SK-N-MC (cell line): Measurements from ENCODE around the gene FRMD4A.
"Not testable (repeated sequence)": the region's sequence is repeated elsewhere in the genome, so short reads cannot be mapped to it uniquely, and the experiment has no call there.

Experiments
- EZH2 ChIP-seq: fragments of 200-600 bp; sonication (generic); IDR thresholded peaks from one replicate; pipeline ENCODE4 v1.6.1; 2017; ENCODE audit warnings: antibody characterized with exemption
- FOXP2 ChIP-seq: optimal IDR thresholded peaks from 2 replicates; pipeline ENCODE3; 2011; ENCODE audit warnings: mild to moderate bottlenecking, moderate library complexity; ENCODE audit not compliant: insufficient read depth; ENCODE audit errors: extremely low read length, control extremely low read depth
- POLR2AphosphoS5 ChIP-seq: IDR thresholded peaks from 2 replicates; pipeline ENCODE4 v1.6.1; 2012; ENCODE audit warnings: mild to moderate bottlenecking, low read depth, low read length, borderline replicate concordance

- TF ChIP-seq EZH2, POLR2AphosphoS5, FOXP2: not testable (repeated sequence)
Measured at GRCh38 chr10:14042051-14042450, 288.7 kb downstream of the FRMD4A start.
